Smooth muscle cell (in vitro differentiated cells): ENCODE data around the gene IFT80. TPM values are rescaled to one million over a fixed set of nuclear protein-coding genes. Genes with fewer than 3 reads are reported as not detected.

ENCODE experiments used
- DNase-seq: peaks from one replicate; lab custom pipeline; 2025; ENCODE audit not compliant: unreplicated experiment; lab: John Stamatoyannopoulos, UW
- H2AFZ ChIP-seq: fragments of 200-600 bp; sonication (generic); 2 replicates; pipeline ENCODE4 v1.6.0; 2016; ENCODE audit warnings: antibody characterized with exemption, low read depth, mild to moderate bottlenecking
- H3F3A ChIP-seq: fragments of 200-600 bp; sonication (generic); 2 replicates; pipeline ENCODE4 v1.6.0; 2017; ENCODE audit warnings: antibody characterized with exemption, low read depth
- H3K27ac ChIP-seq: fragments of 200-600 bp; sonication (generic); 2 replicates; pipeline ENCODE4 v1.5.1; 2016; ENCODE audit warnings: low read depth, mild to moderate bottlenecking
- H3K27me3 ChIP-seq: fragments of 200-600 bp; sonication (generic); 2 replicates; pipeline ENCODE4 v1.6.1; 2016; ENCODE audit warnings: low read depth, mild to moderate bottlenecking
- H3K36me3 ChIP-seq: fragments of 200-600 bp; sonication (generic); 2 replicates; pipeline ENCODE4 v1.5.1; 2016; ENCODE audit warnings: low read depth
- H3K4me1 ChIP-seq: fragments of 200-600 bp; sonication (generic); 2 replicates; pipeline ENCODE4 v1.5.1; 2016; ENCODE audit warnings: low read depth
- H3K4me2 ChIP-seq: fragments of 200-600 bp; sonication (generic); 2 replicates; pipeline ENCODE4 v1.6.0; 2016; ENCODE audit warnings: mild to moderate bottlenecking
- H3K4me3 ChIP-seq: fragments of 200-600 bp; sonication (generic); 2 replicates; pipeline ENCODE4 v1.5.1; 2016; ENCODE audit warnings: mild to moderate bottlenecking
- H3K79me2 ChIP-seq: fragments of 200-600 bp; sonication (generic); 2 replicates; pipeline ENCODE4 v1.6.0; 2016; ENCODE audit warnings: low read depth, mild to moderate bottlenecking
- H3K9ac ChIP-seq: fragments of 200-600 bp; sonication (generic); 2 replicates; pipeline ENCODE4 v1.6.0; 2016; ENCODE audit warnings: low read depth
- H3K9me3 ChIP-seq: fragments of 200-600 bp; sonication (generic); replicated peaks from 2 replicates; pipeline ENCODE4 v1.5.1; 2016; ENCODE audit warnings: low read depth
- H4K20me1 ChIP-seq: fragments of 200-600 bp; sonication (generic); 2 replicates; pipeline ENCODE4 v1.6.0; 2016; ENCODE audit warnings: low read depth
- CTCF ChIP-seq: fragments of 200-600 bp; sonication (generic); IDR thresholded peaks from 2 replicates; pipeline ENCODE4 v1.5.1; 2017; ENCODE audit warnings: borderline replicate concordance, mild to moderate bottlenecking, antibody characterized with exemption; ENCODE audit not compliant: insufficient read depth, poor library complexity, severe bottlenecking
- WGBS: methylation state at CpG from one replicate; pipeline ENCODE4 v1.1.7; 2016; ENCODE audit warnings: low lambda C conversion rate; 5-methylcytosine and 5-hydroxymethylcytosine counted together
- polyA plus RNA-seq: library from polyadenylated mRNA; unstranded; fragments of >200 nt; fragmentation: Nextera tagmentation; extraction: Ambion mirVana; gene quantifications from 2 replicates; pipeline ENCODE4 v1.2.1, GENCODE V29; 2016
- total RNA-seq: library from RNA; depleted of rRNA; stranded (reverse); fragments of >200 nt; gene quantifications from 2 replicates; pipeline ENCODE4 v1.2.3, GENCODE V29; 2014

IFT80 gene
- total and polyA plus RNA-seq, 2 experiments from 2014 or later, result 8.3 to 61.5 TPM

DNA sequence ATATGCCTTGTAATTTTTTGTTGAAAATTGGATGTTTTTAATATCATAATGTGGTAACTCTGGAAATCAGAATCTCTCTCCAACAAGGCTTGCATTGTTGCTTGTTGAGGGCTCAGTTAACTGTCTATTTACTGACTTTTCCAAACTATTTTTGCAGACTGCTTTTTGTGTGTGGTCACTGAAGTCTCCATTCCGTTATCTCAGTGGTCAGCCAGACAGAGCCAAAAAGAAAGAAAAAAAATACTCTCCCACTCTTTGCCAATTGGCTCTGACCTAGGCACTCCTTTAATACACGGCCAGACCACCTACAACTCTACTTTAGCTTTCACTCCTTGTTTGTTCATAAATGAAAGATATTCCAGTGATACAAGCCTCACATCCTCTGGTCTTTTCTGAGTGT, 52.5 kb downstream of the IFT80 start:
- no peak for TF ChIP-seq CTCF
- 92% methylated on average over 2 of the region's 2 CpGs for whole genome bisulfite sequencing

GRCh38 chr3:160343132-160343531, 55.9 kb downstream of the IFT80 start:
- 78% methylated on average over 1 of the region's 1 CpG for WGBS
- Histone ChIP-seq H3K79me2 (no peaks in the 10 kb centered on the region), H3K4me3 (no peak overlapping the region), H3K27me3 (no peaks in the 10 kb centered on the region), H3K9me3 (no peaks in the 10 kb centered on the region), H3K9ac (no peak overlapping the region), H3K27ac (no peak overlapping the region), H4K20me1 (no peaks in the 10 kb centered on the region), H3K4me1 (no peaks in the 10 kb centered on the region), H3F3A (no peaks in the 10 kb centered on the region), H3K4me2 (no peak overlapping the region), H2AFZ (no peak overlapping the region), H3K36me3 (peaks cover 7% of the 10 kb centered on the region)
- TF ChIP-seq CTCF, result peak; percentile 56
- no peak for DNase-seq

More for the DNA sequence above, 52.5 kb downstream of the IFT80 start:
- Histone ChIP-seq H3K4me3 (no peak overlapping the region), H3K79me2 (no peaks in the 10 kb centered on the region), H4K20me1 (no peaks in the 10 kb centered on the region), H3K27me3 (no peaks in the 10 kb centered on the region), H3F3A (no peaks in the 10 kb centered on the region), H3K9ac (no peak overlapping the region), H3K4me1 (no peaks in the 10 kb centered on the region), H2AFZ (no peak overlapping the region), H3K9me3 (no peaks in the 10 kb centered on the region), H3K36me3 (no peaks in the 10 kb centered on the region), H3K27ac (no peak overlapping the region), H3K4me2 (no peak overlapping the region)
- DNase-seq, result no peak

- TF ChIP-seq CTCF, result no peak
- Histone ChIP-seq H3K4me3 (no peak overlapping the region), H3K9me3 (no peaks in the 10 kb centered on the region), H3K36me3 (peaks cover 7% of the 10 kb centered on the region), H2AFZ (no peak overlapping the region), H3K79me2 (no peaks in the 10 kb centered on the region), H4K20me1 (no peaks in the 10 kb centered on the region), H3K4me1 (no peaks in the 10 kb centered on the region), H3K27ac (no peak overlapping the region), H3K9ac (no peak overlapping the region), H3K4me2 (no peak overlapping the region), H3K27me3 (no peaks in the 10 kb centered on the region), H3F3A (no peaks in the 10 kb centered on the region)
- no peak for DNase-seq
- 90% methylated on average over 2 of the region's 2 CpGs for WGBS
Measured at GRCh38 chr3:160340351-160340750, 58.7 kb downstream of the IFT80 start.

DNA sequence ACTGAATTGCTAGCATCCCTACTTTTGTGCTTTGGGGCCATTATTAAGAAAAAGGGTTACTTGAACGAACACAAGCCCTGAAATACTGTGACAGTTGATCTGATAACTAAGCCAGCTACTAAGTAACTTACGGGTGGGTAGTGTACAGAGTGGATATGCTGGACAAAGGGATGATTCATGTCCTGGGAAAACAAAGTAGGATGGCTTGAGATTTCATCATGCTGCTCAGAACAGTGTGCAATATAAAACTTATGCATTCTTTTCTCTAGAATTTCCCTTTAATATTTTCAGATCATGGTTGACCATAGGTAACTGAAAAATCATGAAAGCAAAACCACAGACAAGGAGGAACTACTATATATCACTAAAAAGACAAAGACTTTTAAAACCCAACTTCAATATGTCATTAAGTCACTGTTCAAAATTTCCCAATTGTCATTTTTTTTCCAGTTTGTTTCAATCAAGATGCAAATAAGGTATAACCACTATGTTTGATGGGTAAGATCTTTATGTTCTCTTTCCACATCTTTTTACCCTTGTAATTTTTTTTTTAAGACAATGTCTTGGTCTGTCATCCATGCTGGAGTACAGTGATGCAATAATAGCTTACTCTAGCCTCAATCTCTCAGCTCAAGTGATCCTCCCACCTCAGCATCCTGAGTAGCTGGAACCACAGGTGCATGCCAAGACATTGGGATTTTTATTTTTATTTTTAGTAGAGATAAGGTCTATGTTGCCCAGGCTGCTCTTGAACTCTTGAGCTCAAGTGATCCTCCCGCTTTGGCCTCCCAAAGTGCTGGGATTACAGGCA, 67.7 kb downstream of the IFT80 start:
- 32% methylated on average over 3 of the region's 3 CpGs for WGBS
- Histone ChIP-seq H3K27ac (peak overlapping the region; percentile 62), H2AFZ (no peak overlapping the region), H3K4me1 (no peaks in the 10 kb centered on the region), H3K9me3 (no peaks in the 10 kb centered on the region), H3K27me3 (no peaks in the 10 kb centered on the region), H3K4me3 (no peak overlapping the region), H3K79me2 (no peaks in the 10 kb centered on the region), H3F3A (no peaks in the 10 kb centered on the region), H4K20me1 (no peaks in the 10 kb centered on the region), H3K4me2 (no peak overlapping the region), H3K9ac (no peak overlapping the region), H3K36me3 (no peaks in the 10 kb centered on the region)
- TF ChIP-seq CTCF, result no peak
- DNase-seq, result no peak
